ENCODE results near the gene CACNA1E. TPM values are rescaled to one million over a fixed set of nuclear protein-coding genes. Genes with fewer than 3 reads are reported as not detected.
"Not testable (repeated sequence)": the region's sequence is repeated elsewhere in the genome, so short reads cannot be mapped to it uniquely, and the experiment has no call there.

CACNA1E gene
- total RNA-seq, 1 donor from 2014 or later, result 0.35 TPM

DNA sequence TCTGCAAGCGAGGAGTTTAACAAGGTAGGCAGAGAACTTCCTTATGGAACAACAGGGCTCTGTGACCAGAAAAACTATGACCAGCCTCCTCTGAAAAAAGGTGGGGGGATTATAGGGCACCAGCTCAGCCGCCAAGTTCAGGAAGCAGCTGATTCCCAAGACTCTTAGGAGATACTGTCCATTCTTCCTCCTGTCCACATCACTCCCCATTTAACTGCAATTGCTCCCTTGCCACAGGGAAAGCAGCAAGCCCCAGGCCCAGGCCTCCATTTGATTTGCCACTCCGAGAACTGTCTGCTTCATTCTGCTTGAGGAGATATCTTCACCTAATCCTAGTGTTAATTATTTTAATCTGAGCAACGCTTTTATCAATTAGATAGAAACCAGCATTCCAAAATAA, 323.9 kb downstream of the CACNA1E start:
- no peak for DNase-seq (ENCODE audit: low read depth)

DNA sequence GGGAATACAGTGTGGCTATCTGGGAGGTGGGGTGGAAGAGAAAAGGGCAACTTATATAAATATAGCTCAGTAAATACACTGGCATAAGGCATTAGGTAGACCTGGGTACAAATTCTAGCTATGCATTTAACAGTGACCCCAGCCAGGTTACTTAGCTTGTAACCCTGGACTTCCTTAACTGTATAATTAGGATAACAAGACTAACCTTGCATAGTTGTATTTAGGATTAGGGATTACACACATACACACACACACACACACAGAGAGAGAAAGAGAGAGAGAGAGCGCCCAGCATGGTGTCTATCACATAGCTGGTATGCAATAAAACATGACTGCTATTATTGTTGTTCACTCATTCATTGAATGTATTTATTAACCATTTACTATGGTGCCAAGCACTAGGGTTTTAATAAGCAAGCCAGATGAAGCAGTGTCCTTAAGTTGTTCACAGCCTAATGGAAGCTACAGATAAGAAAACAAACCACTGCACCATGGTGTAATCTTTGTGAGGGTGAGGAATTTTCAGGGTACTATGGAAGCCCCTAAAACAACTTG, 326.8 kb downstream of the CACNA1E start:
- DNase-seq (ENCODE audit: low read depth), result peak; percentile 60

DNA sequence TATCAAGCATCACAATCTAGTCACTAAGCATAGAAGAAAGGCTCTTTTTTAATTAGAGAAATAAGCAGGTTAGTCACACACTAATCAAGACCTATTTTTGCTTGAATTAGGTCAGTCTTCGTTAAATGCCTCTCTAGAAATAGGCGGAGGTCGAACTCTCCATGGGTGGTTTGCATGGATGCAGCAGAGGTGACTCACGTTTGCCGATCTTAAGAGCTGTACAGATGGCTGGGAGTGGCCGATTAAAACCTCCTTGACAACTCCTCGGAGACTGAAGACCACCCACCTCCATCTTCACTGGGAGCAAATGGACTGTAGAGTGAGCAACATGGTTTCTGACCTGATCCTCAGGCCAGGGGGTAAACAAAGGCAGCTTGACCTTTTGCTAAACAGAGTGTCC, 328.9 kb downstream of the CACNA1E start:
- no peak for DNase-seq (ENCODE audit: low read depth)

DNA sequence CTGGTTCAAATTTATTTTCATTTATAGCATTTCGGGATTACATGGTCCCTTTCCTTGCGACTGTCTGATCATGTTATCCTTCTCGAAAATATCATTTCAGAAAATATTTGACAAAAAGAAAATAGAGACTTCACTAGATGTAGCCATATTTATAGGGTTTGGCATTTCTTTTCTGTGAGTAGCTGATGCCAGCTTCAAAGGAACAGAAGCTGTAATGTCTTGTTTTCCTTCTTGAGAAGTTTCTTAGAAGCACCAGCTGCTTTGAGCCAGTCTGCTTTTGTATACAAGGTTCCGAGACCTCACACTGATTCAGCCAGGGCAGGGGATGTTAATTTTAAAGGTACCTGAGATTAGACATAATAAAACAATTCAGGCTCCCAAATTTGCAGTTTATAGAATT, 329.9 kb downstream of the CACNA1E start:
- DNase-seq (ENCODE audit: low read depth), result no peak

DNA sequence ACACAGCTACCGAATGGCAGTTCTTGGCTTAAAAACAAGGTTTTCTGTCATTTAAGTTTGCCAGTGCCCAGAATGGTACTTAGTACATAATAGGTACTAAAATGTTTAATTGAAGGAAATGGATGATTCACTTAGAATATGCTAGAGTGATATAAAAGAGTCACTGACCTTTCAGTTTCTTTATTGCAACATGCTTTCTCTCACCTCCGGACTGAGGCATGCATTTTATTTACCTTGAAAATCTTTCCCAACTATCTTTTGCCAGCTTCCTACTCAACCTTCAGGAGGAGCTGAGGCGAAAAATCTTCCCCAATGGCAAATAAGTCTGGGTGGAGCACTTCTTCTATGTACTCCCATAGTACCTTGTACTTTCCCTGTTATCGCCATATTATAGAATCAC, 333.3 kb downstream of the CACNA1E start:
- peak; percentile 50 for DNase-seq (ENCODE audit: low read depth)

DNA sequence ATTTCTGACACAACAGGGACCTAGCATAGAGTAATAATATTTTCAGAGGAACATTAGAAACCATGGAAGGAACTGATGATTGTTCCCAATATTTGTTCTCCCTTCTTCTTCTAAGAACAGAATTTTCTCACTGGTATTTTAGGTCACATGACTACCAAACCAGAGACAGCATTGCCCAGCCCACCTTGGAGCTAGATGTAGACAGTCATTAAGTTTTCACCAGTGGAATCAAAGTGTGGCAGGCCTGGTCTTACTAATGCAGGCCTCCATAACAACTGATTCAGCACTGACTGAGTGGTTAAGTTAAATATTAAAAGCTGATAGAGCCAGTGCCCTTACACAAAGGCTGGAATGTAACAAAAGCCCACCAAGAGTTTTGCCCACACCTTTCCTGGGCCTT, 333.8 kb downstream of the CACNA1E start:
- peak; percentile 78 for DNase-seq (ENCODE audit: low read depth)

DNA sequence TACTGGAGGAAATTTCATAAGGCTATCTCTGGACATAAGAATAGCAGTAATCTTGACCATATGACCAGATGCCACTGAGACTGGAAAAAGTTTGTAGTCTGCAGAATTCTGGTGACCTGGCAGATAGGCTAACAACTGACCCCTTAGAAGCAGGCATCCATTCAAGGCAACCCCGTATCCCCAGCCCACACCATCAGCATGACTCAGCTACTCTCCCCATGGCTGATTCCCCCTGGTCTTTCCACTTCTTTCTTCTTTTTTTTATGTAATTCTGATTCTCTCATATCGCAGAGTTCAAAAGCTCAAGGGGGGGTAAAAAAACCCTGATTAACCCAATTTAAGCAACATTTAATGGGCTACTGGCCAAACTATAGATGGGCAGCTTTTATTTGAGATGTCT, 335.1 kb downstream of the CACNA1E start:
- peak; percentile 21 for DNase-seq (ENCODE audit: low read depth)

DNA sequence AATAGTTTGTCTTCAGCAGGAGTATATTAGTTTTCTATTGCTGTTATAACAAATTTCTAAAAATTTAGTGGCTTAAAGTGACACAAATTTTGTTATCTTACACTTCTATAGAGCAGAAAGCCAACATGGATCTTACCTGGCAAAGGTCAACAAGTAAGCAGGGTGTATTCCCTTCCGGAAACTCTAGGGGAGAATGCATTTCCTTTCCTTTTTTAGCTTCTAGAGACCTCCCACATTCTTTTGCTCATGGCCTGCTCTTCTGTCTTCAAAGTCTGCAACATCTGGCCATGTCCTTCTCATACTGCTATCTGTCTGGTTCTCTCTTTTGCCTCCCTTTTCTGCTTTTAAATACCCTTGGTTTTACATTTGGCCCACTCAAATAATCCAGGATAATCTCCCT, 335.6 kb downstream of the CACNA1E start:
- no peak for DNase-seq (ENCODE audit: low read depth)

DNA sequence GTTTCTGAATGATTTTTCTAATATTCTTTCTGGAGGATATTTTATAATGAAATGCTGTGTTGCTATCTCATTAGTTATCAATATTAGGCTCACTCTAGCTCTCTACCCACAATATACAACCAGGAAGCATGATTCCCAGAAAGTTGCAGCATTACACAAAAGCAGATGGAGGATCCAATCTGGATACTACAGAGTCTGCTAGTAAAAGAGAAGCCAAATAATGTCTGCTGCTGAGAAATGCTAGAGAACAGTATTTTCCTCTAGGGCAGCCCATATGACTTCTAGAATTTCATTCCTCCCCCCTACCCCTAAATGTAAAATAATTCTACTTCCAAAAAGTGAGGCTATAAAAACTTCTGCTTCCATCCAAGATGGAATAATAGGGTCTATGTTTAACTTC, 338.4 kb downstream of the CACNA1E start:
- DNase-seq (ENCODE audit: low read depth), result no peak

DNA sequence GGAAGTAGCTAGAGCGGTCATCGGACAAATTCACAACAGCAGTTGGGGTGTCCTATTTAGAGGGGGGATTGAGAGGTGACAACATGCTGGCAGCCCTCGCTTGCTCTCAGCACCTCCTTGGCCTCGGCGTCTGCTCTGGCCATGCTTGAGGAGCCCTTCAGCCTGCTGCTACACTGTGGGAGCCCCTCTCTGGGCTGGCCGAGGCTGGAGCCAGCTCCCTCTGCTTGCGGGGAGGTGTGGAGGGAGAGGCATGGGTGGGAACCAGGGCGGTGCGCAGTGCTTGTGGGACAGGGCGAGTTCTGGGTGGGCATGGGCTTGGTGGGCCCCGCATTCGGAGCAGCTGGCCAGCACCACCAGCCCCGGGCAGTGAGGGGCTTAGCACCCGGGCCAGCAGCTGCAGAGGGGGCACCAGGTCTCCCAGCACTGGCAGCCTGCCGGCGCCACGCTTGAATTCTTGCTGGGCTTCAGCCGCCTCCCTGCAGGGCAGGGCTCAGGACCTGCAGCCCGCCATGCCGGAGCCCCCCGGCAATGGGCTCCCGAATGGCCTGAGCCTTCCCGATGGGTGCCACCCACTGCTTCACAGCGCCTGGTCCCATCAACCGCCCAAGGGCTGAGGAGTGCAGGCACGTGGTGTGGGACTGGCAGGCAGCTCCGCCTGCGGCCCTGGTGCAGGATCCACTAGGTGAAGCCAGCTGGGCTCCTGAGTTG, 349.0 kb downstream of the CACNA1E start:
- DNase-seq (ENCODE audit: low read depth), result not testable (repeated sequence)

DNA sequence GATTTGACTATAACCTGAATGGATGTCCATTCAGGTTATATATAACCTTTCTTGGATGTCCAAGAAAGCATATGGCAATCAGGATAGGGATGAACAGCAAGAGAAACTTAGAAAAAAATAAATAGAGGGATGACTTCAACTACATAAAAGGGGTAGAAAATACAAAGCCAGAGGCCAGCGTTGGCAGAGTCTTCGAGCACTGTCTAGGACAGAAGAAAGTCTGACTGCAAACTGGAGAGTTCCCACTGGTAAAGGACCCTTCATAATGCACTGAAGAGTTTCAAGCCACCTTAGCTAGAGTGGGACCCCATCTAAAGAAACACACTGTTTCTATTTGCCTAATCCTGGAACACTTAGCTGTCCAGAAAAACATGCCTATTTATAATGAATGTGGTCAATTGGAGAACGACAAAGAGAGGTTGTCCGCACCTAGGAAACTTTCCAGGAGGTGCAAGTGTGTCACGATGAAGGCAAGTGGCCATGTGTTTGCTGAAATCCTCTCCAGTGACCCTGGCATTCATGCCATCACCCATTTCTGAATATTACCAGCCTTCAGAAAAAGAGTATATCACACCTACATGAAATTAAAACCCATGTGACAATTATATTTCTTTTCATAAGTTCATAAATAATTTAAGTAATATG, 362.8 kb downstream of the CACNA1E start:
- DNase-seq (ENCODE audit: low read depth), result no peak

DNA sequence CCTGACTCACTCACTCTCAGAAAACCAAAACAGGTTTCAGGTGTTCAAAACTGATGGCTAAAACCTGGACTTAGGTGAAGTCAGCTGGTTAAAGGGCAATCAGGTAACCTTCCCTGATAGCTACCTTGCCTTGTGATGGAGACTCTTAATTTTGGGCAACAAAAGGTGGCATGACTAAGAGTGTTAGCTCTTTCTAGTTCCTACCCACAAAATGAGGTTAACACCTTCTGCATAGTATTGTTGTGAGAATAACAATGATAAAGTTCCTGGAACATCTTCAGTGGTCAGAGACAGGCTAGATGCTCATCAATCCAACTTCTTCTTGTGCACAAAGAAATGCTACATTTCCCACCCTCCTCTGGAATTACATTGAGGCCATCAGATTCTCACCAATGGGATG, 363.4 kb downstream of the CACNA1E start:
- no peak for DNase-seq (ENCODE audit: low read depth)

DNA sequence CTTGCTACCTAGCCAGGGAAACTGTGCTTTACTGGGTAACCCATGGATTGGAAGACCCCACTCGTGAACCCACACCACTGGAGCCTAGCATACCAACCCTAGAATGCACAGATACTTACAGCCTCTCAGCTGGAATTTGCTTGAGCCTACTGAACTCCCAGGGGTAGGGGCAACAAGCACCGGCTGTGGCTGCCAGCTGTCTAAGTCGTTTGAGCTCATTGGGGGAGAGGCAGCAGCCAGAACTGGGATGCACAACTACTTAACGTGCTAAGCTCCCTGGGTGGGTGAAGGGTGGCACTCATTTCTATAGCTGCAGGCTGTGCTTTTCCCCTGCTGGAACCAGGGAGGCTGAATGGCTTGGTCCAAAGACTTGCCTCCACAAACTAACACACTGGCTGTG, 365.8 kb downstream of the CACNA1E start:
- no peak for DNase-seq (ENCODE audit: low read depth)

DNA sequence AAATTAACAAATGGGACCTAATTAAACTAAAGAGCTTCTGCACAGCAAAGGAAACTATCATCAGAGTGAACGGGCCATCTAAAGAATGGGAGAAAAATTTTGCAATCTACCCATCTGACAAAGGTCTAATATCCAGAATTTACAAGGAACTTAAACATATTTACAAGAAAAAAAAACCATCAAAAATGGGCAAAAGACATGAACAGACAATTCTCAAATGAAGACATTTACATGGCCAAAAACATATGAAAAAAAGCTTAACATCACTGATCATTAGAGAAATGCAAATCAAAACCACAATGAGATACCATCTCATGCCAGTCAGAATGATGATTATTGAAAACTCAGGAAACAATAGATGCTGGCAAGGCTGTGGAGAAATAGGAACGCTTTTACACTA, 370.9 kb downstream of the CACNA1E start:
- DNase-seq (ENCODE audit: low read depth), result not testable (repeated sequence)

DNA sequence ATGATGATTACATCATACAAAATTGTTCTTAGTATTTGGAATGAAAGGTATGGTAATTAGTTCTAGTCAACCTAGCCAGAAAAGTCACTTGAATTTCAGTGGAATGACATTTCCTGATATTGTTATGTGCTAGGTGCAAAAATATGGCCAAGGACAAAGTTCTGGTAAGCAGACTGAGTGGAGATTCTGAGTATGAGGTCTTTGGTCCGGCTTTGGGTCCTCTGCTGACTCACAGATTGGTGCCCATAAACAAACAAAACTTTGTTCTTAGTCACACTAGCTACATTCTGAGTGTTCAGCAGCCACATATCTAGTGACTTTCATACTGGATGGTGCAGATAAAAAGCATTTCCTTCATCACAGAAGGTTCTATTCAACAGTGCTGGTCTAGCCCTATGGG, 372.1 kb downstream of the CACNA1E start:
- DNase-seq (ENCODE audit: low read depth), result no peak
